Loucy (cell line): ENCODE results near the gene MMP14.
"Not testable (repeated sequence)": the region's sequence is repeated elsewhere in the genome, so short reads cannot be mapped to it uniquely, and the experiment has no call there.

ENCODE experiments used
- H2AFZ ChIP-seq: fragments of 200-600 bp; sonication (generic); 2 replicates; pipeline ENCODE4 v1.6.0; 2016; ENCODE audit warnings: antibody characterized with exemption, mild to moderate bottlenecking, low read length, moderate library complexity
- H3F3A ChIP-seq: fragments of 200-600 bp; 2 replicates; pipeline ENCODE4 v1.6.0; 2016; ENCODE audit warnings: antibody characterized with exemption, low read depth, mild to moderate bottlenecking
- H3K27me3 ChIP-seq: fragments of 200-600 bp; sonication (generic); 2 replicates; pipeline ENCODE4 v1.6.1; 2014; ENCODE audit warnings: low read length, mild to moderate bottlenecking; ENCODE audit not compliant: insufficient read depth, poor library complexity, severe bottlenecking
- H3K36me3 ChIP-seq: fragments of 200-600 bp; sonication (generic); 2 replicates; pipeline ENCODE4 v1.6.1; 2016; ENCODE audit warnings: low read length; ENCODE audit not compliant: insufficient read depth
- H3K4me1 ChIP-seq: fragments of 200-600 bp; sonication (generic); 2 replicates; pipeline ENCODE4 v1.5.1; 2014; ENCODE audit warnings: low read length, mild to moderate bottlenecking; ENCODE audit not compliant: insufficient read depth, poor library complexity, severe bottlenecking
- H3K4me2 ChIP-seq: fragments of 200-600 bp; sonication (generic); 2 replicates; pipeline ENCODE4 v1.6.0; 2014; ENCODE audit warnings: antibody characterized with exemption, low read length, low read depth, mild to moderate bottlenecking; ENCODE audit not compliant: poor library complexity, severe bottlenecking
- H3K4me3 ChIP-seq: fragments of 200-600 bp; sonication (generic); 2 replicates; pipeline ENCODE4 v1.5.1; 2014; ENCODE audit warnings: low read length, mild to moderate bottlenecking, mixed read lengths; ENCODE audit not compliant: poor library complexity, severe bottlenecking
- H3K79me2 ChIP-seq: fragments of 200-600 bp; sonication (generic); 2 replicates; pipeline ENCODE4 v1.6.1; 2014; ENCODE audit warnings: low read length; ENCODE audit not compliant: insufficient read depth
- H3K9ac ChIP-seq: fragments of 200-600 bp; sonication (generic); 2 replicates; pipeline ENCODE4 v1.6.0; 2014; ENCODE audit warnings: mild to moderate bottlenecking, low read depth, low read length, moderate library complexity; ENCODE audit not compliant: poor library complexity, severe bottlenecking
- H3K9me2 ChIP-seq: fragments of 200-600 bp; sonication (generic); replicated peaks from 2 replicates; pipeline ENCODE4 v1.6.1; 2016; ENCODE audit warnings: low read depth, low read length, mixed read lengths
- H3K9me3 ChIP-seq: fragments of 200-600 bp; sonication (generic); 2 replicates; pipeline ENCODE4 v1.6.1; 2014; ENCODE audit warnings: mild to moderate bottlenecking, antibody characterized with exemption, low read length, low read depth; ENCODE audit not compliant: insufficient read depth
- H4K20me1 ChIP-seq: fragments of 200-600 bp; sonication (generic); 2 replicates; pipeline ENCODE4 v1.6.0; 2014; ENCODE audit warnings: antibody characterized with exemption, low read length, mild to moderate bottlenecking; ENCODE audit not compliant: insufficient read depth, poor library complexity, severe bottlenecking
- CTCF ChIP-seq: fragments of 200-600 bp; sonication (generic); conservative IDR thresholded peaks from 2 replicates; pipeline ENCODE4 v1.5.1; 2014; ENCODE audit warnings: mild to moderate bottlenecking, antibody characterized with exemption, low read length
- EZH2phosphoT487 ChIP-seq: fragments of 200-600 bp; IDR thresholded peaks from 2 replicates; pipeline ENCODE4 v1.6.1; 2018; ENCODE audit warnings: antibody characterized with exemption, mild to moderate bottlenecking, moderate library complexity, borderline replicate concordance

Gene MMP14

GRCh38 chr14:22850944-22851764 is 14.8 kb downstream of the MMP14 start:
- Histone ChIP-seq H3K9ac (peak overlapping the region; percentile 2), H3K9me2 (no peaks in the 10 kb centered on the region), H4K20me1 (no peaks in the 10 kb centered on the region), H3K4me1 (peaks cover 17% of the 10 kb centered on the region), H3K79me2 (no peaks in the 10 kb centered on the region), H3K9me3 (no peaks in the 10 kb centered on the region), H3K27me3 (peaks cover 25% of the 10 kb centered on the region), H3K4me3 (no peak overlapping the region), H3K36me3 (no peaks in the 10 kb centered on the region), H3K4me2 (peak overlapping the region; percentile 13), H3F3A (no peaks in the 10 kb centered on the region), H2AFZ (no peak overlapping the region)
- TF ChIP-seq EZH2phosphoT487 = no peak
- no peak for TF ChIP-seq CTCF

GRCh38 chr14:22852178-22852577 is 15.8 kb downstream of the MMP14 start:
- H3K4me2 ChIP-seq, H4K20me1 ChIP-seq, H3K9me2 ChIP-seq, H3K9ac ChIP-seq, H3K79me2 ChIP-seq, H3K9me3 ChIP-seq, H3F3A ChIP-seq, H2AFZ ChIP-seq, H3K36me3 ChIP-seq, H3K4me3 ChIP-seq: not testable (repeated sequence)
- Histone ChIP-seq H3K27me3 (peaks cover 29% of the 10 kb centered on the region), H3K4me1 (peaks cover 17% of the 10 kb centered on the region)

- Histone ChIP-seq H3K27me3 (peaks cover 33% of the 10 kb centered on the region), H3K4me3 (peak overlapping the region; percentile 79), H3K79me2 (no peaks in the 10 kb centered on the region), H3F3A (no peaks in the 10 kb centered on the region), H3K9me3 (no peaks in the 10 kb centered on the region), H3K9me2 (no peaks in the 10 kb centered on the region), H3K4me2 (peak overlapping the region; percentile 97), H4K20me1 (no peaks in the 10 kb centered on the region), H3K9ac (peak overlapping the region; percentile 75), H2AFZ (peak overlapping the region; percentile 95), H3K4me1 (peaks cover 17% of the 10 kb centered on the region), H3K36me3 (no peaks in the 10 kb centered on the region)
- TF ChIP-seq CTCF (no peak), EZH2phosphoT487 (no peak)
Observed at GRCh38 chr14:22852599-22852939, 16.2 kb downstream of the MMP14 start.
